HG02623 (cell line): ENCODE data around the gene SAPCD2.

Experiments used
- ATAC-seq: cut with Tn5 transposase; IDR thresholded peaks from one replicate; pipeline ENCODE4 v1.9.1; 2021; ENCODE audit warnings: moderate library complexity; ENCODE audit not compliant: unreplicated experiment

The SAPCD2 gene

GRCh38 chr9:137050570-137050969 lies 19.8 kb downstream of the SAPCD2 start:
- ATAC-seq = no peak

DNA sequence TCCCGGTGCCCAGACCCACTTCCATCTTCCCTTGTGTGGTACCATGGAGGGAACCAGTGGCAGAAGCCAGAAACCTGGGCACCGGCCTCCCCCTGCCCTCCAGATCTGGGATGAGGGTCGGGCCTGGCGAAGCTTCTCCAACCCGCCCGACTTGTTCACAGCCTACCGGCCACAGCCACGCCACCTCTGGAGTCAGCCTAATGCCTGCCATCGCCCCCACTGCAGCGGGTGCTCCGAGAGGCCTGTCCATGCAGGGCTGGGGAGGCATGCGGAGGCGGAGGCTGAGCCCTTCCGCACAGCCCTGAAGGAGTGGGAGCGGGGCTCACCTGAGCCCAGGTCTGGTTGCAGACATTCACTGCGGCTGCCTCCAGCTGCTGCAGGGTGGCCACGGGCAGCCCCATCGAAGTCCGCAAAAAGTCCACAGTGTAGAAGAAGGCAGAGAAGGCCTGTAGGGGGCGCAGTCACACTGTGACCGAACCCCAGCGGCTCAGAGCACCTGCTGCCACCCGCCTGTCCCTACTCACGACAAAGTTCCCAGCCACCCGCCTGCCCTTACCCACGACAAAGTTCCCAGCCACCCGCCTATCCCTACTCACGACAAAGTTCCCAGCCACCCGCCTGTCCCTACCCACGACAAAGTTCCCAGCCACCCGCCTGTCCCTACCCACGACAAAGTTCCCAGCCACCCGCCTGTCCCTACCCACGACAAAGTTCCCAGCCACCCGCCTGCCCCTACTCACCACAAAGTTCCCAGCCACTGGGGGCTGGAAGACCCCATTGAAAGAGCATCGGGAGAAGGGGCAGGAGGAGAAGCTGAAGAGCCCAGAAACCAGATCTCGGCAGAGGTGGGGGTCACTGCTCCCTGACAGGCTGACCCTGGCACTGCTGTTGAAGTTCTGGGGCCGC lies 20.6 kb downstream of the SAPCD2 start:
- ATAC-seq = no peak

- ATAC-seq = no peak
These were observed 21.5 kb downstream of the SAPCD2 start for GRCh38 chr9:137048655-137049543.

DNA sequence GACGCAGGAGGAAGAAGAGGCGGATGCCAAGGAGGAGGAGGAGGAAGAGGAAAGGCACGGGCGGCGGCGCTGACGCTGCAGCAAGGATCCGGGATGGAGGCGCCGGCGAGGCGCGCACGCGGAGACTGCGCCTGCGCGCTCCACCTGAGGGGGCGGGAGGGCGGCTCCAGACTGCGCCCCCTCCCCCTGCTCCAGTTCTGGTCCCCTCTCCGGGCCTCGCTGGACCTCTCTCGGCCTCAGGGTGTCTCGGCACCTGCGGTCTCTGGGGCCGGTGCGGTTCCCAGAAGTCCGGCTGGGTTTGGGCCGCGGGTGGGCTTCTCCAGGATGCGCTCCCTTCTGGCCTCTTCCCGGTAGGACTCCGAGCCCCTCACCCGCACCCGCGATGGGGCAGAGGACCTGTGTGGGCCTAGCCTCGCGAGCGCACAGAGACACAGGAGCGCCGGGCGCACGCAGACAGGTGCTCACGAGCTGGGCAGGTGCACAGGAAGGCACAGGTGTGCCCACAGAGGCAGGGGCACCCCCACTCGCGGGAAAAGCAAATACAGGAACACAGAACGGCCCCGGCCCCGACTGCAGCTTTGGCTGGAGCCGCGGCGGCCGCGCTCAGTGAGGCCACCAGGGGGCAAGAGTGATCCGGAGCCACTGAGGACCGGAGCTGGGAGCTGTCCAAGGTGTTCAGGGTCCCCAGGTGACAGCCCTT lies 24.1 kb downstream of the SAPCD2 start, which contains the start of gene NPDC1:
Gene NPDC1 (minus strand): TSS at position 90 of the 700 bp plus-strand sequence. CDS start 188 bp downstream, outside the sequence.
- ATAC-seq = no peak

DNA sequence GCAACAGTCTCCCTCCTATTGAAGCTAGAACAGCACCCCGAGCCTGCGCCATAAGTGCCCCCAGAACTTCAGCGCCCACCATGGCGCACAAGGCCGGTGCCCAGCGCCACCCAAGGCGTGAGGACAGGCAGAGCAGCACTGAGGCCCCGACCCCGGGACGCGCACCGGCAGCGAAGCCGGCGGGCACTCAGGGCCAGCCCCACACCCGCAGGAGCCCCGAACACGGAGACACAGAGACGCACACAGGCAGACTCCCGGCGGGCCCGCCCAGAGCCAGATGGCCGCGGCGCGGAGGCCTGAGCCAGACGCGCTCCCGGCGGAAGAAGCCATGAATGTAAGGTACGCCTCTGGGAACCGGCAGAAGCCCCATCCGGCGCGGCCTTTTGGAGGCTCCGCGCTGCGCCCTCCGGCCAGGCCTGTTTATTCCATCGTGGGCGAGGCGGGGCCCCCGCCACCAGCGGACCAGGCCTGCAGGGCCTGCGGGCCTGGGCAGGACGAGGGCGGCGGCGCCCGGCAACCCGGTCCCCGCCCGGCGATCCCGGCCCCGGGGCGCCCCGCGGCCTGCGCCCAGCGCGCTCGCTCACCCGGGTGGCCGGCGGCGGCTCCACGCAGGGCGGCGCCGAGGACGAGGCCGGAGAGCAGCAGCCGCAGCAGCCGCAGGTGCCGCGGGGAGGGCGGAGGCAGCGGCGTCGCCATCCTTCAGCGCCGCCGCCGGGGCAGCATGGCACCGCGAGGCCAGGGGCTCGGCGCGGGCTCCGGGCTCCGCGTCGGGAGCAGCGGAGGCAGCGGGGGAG lies 24.9 kb downstream of the SAPCD2 start:
- ATAC-seq = no peak

DNA sequence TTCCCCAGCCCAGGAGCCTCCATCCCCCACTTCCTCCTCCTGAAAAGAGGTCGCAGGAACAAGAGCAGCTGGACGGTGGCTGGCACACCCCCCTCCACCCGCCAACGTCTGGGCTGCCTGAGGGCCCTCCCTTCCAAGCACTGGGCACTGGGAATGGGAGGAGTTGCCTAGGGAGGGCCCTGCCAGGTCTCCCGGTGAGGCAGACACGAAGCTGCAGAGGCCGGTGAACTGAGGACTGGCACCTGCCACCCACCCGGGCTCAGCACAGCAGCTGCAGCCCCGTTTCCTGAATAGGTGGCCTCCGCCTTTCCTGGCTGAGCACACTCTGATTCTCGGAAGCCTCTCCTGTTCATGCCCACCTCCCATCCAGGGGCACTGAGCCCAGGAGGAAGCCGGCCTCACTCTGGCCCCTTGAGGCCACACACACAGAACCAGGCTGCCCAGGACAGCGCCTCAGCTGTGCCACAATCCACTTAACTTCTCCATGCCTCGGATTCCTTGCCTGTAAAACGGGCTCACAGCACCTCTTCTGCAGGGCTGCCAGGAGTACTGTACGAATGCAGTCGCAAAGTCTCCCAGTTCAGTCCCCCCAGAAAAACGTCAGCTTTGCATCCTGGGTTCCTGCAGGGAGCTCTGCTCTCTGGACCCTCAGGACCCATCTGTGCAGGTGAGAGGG lies 25.7 kb downstream of the SAPCD2 start:
- no peak for ATAC-seq

DNA sequence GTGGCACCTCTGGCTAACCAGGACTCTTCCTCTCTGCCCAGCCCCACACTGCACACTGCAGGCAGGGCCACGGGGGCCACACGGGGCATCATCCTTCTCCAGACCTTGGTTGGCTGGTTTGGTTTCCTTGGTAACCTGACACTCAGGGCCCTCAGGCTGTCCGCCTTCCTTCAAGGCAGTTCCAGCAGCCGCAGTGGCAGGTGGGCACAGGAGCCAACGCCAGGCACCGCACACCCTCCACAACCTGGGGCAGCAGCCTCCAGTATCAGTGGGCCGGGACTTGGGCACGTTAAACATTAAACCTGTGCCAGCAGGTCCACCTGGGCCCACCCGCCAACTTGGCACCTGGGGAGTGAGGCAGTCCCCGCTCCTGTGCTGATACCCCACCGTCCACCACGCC lies 26.3 kb downstream of the SAPCD2 start:
- no peak for ATAC-seq

- no peak for ATAC-seq
These were observed 27.3 kb downstream of the SAPCD2 start for GRCh38 chr9:137042751-137043727.

GRCh38 chr9:137041124-137041523 lies 29.2 kb downstream of the SAPCD2 start:
- no peak for ATAC-seq

DNA sequence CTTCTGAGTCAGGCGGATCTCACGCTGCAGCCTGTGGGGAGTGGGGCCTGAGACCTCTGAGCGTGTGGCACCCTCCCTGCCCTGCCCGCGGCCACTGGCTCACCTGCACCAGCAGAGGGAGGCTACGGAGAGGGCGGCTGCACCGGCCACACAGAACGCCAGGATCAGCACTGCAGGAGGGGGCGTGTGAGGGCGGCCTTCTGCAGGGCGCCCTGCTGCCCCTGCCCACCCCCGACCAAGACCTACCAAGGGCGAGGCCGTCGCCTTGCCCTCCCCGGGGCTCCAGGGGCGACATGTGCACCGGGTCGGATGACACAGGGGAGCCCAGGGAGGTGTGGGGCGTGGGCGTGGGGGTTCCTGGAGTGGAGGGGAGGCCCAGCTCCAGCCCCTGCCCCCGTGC lies 29.8 kb downstream of the SAPCD2 start:
- no peak for ATAC-seq

GRCh38 chr9:137039611-137040366 lies 30.6 kb downstream of the SAPCD2 start:
- no peak for ATAC-seq

DNA sequence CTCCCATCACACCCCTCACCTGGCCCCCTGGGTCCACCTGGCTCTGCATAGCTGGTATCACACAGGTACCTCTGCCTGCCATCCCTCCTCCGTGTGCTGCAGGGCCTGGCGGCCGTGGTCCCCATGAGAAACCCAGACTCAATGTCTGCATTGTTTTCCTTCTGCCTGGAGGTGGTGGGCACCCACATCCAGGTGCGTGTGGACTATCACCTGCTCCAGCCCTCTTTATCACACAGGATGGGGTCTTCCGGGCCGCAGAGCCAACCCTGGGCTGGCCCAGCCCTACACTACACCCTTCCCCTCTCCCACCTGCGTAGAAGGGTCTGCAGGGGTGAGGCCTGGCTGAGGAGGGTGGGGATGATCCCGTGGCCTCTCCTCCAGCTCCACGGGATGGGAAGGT lies 31.4 kb downstream of the SAPCD2 start:
- ATAC-seq = no peak

GRCh38 chr9:137037483-137037882 lies 32.9 kb downstream of the SAPCD2 start:
- ATAC-seq = no peak

- ATAC-seq = no peak
These were observed 33.3 kb downstream of the SAPCD2 start for GRCh38 chr9:137037035-137037434.

DNA sequence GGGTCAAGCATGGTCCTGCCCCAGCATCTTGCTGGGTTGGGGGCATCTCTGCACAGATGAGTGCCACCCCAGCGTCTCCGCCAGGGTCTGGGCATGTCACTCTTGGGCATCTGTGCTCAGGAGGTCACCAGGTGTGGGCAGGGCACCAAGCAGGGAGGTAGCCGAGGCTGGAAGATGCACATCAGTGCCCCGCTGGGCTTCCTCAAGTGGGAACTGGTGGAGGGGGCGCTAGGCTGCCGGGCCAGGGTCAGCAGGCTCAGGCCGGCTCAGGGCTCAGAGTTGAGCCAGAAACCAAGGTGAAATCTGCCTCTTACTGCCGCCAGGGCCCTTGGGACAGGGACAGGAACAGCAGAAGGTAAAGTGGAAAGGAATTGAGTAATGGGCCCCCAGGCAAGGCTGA lies 34.4 kb downstream of the SAPCD2 start:
- no peak for ATAC-seq

GRCh38 chr9:137035507-137035834 lies 34.9 kb downstream of the SAPCD2 start:
- ATAC-seq = no peak

GRCh38 chr9:137034709-137035506 lies 35.4 kb downstream of the SAPCD2 start:
- peak; percentile 57 for ATAC-seq
